Measurements from ENCODE around the gene BICC1.

BICC1 gene

DNA sequence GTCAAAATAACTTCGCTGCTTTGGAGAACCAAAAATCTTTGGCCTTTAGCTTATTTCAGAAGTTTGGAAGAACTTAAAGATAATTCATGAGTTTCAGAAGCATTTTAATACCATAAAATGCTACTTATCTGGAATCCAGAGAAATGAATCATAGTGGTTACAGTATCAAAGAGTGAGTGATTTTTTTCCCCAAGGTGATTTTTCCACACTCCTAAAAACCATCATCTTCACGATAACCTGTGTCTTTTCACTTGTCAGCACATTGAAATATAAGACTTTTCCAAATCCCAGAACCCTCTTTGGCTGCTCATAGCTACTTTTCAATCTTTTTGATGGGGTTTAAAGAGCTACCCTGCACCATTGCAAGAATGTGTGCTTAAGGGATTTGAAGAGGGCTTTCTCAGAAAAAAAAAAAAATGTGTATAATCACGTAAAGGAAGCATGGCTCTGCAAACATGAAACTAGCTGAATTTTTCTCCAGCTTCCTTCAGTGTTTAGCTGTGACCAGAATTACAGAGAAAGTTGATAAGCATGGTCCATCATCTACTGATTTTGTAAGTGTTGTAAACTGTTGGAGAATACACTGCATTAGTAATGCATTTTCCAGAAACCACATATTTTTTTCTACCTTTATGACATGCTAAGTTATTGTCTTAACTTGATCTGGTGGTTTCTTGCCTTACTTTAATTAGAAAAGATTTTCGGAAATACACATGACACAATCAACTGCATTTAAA, 134.9 kb downstream of the BICC1 start:
- DNase-seq (ENCODE audit: low read depth in 3 of 3), result no peak

DNA sequence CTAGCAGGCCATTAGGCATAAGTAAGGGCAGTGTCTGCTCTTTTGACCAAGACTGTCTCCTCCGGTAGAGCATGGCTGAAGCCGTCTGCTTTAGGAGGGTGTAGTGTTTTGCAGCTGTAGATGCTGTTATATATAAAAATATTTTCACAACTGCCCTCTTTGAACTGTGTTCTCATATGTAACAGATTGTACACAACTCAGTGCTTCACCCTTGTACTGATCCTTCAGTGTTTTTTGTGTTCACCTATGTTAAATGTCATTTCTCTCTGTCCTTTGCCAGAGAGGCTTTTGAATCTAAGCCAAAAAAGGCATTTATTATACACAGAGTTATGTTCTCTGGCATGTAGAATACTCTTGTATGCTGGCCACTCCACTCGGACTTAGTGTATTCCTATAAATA, 135.5 kb downstream of the BICC1 start:
- no peak for DNase-seq (ENCODE audit: low read depth in 3 of 3)

DNA sequence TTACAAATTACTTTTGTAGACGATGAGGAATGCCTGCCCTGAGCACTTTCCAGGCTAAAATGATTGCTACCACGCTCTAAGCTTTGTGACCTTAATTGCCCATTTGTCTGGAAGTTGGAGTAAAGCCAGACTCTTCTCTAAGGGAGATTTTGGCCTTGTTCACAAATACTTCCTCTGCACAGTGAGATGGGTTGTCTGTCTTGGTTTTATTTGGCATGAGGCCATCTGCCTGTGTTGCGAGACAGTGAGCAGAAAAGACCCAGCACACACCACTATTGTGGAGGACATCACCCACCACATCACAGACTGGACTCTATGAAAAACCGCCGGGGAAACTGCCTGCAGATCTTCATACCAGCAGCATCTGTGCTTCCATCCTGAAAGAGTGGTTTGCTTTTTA, 138.4 kb downstream of the BICC1 start:
- DNase-seq (ENCODE audit: low read depth in 3 of 3), result no peak

DNA sequence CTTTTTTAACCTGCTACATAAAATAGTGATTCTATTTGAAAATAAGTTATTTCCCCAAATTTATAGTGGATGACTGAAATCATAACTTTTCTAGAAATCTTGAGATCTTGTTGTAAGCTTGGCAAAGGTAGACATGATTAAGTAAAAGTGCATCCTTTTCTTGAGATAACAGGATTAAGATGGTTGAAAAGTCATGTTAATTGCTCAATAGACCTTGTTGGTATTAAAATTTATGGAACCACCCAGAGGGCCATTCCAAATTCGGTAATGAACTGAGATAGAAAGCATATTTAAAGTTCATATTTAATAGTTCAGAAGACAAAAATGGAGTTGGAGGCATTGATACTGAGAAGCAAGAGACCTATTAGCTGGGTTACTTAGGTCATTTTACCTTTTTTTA, 139.1 kb downstream of the BICC1 start:
- DNase-seq (ENCODE audit: low read depth in 3 of 3), result no peak

DNA sequence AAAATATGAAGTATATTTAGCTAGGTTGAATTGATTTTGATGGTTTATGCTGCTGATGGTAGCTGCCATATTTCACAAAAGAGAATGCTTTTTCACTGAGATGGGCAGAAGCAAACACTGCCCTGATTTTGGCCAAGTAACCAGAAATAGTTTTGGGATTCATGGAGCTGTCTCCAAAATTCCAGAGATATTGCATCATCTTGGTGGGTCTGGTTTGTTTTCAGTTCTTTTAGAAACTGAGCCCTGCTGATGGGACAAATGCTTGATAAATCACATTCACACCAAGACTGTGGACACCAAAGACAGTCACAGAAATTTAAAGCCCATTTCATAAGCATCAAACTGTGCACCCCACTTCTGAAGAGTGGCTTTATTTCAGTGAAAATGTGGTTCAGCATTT, 140.5 kb downstream of the BICC1 start:
- DNase-seq (ENCODE audit: low read depth in 3 of 3), result no peak

DNA sequence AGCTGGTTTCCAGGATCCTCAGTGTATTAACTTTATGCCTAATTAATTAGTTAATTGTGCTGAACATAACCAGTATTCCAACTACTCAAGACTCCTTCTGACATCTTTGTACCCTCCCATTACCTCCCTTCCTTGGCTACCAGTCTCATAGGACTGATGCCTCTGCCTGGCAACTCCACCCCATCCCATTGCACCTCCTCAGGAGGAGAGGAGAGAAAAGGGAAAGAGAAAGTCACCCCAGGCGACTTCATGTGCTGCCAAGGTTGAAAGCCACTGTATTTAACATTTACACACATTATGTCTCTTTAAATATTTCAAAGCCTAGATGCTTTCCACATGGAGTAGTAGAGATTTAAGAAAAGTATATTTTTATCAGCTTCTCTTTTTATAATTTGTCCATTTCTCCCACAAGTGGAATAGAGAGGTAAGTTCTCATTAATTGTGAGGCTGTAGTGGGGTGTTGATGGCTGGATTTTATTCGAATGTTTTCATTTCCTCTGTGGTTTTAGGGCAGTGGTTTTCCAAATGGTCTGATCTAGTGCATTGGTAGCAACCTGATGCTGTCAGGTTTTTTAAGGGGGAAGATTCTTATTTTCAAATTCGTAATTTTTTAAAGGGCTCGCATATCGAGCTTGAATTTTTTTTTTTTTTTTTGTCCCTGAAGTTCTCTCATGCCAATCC, 148.0 kb downstream of the BICC1 start:
- DNase-seq (ENCODE audit: low read depth in 3 of 3), result no peak

GRCh38 chr10:58661336-58661735, 148.7 kb downstream of the BICC1 start:
- no peak for DNase-seq (ENCODE audit: low read depth in 3 of 3)

- DNase-seq (ENCODE audit: low read depth in 3 of 3), result no peak
These were observed 149.2 kb downstream of the BICC1 start for GRCh38 chr10:58661902-58662301.

DNA sequence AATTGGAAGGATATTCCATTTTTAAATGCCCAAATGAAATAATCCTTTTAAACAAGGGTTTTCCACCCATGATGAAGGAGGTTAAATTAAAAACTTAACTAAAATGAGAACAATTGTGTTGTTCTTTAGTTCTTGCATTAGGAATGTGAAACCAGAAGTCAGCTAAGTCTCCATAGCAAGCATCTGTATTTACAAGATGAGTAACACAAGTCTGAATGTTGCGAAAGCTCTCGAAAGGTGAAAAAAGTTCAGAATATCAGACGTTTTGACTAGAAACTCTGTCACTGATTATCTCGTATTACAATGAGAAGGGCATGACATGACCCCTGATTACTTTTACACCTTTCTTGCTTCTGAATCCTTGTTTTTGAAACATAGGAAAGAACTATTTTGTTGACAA, 149.6 kb downstream of the BICC1 start:
- no peak for DNase-seq (ENCODE audit: low read depth in 3 of 3)

DNA sequence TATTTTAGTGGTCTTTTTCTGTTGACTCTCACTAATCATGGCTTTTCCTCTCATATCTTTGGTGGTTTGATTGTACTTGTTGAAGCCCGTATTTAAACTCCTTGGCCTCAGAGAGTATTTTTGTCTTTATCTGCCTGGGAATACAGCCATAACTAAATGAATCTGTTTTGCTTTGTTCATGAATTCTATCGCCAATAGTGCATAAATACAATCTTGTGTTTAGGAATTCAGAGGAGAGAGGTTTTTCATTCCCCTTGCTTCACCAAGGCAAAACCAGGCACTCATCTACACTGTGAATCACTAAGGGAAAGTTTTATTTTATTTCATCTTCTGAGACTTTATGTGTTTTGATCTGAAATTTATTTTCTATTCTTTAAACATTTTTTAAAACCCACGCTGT, 152.7 kb downstream of the BICC1 start:
- DNase-seq (ENCODE audit: low read depth in 3 of 3), result no peak

- DNase-seq (ENCODE audit: low read depth in 3 of 3), result no peak
These were observed 153.4 kb downstream of the BICC1 start for GRCh38 chr10:58666024-58666423.

GRCh38 chr10:58667658-58668310, 155.1 kb downstream of the BICC1 start:
- no peak for DNase-seq (ENCODE audit: low read depth in 3 of 3)

DNA sequence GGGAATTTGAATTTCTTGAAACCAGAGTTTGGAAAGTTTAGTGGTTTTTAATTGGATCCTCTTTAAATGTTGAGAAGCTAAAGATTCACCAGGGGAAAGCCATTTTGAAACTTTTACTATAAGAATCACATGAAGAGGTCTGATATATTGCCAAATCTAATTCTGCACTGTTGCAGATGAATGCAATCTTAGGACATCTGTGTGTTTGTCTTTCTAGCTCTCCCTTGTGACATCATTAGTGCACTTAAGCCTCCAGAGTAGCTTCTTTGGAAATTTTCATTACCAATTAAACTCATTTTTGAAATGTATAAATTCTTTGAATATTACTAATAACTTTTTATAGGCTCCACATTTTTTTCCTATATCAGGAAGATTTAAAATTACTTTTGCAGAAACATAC, 160.2 kb downstream of the BICC1 start:
- DNase-seq (ENCODE audit: low read depth in 3 of 3), result no peak

DNA sequence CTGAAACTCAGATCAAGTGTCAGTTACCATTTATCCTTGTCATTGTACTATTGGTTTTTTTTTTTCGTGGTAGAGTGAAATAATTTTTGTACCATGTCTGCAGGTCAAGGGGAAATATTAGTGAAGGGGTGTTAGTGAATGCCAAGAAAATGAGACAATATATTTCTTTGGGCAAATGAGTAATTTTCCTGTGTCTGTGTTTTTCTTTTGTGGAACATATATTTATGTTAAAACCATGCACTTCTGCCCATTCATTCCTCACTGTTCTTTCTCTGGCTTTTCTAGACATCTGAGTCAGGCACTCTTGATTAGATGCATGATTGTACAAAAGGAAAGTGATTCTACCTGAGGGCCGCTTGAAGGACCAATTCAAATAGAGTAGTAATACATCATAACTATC, 161.6 kb downstream of the BICC1 start:
- no peak for DNase-seq (ENCODE audit: low read depth in 3 of 3)

- no peak for DNase-seq (ENCODE audit: low read depth in 3 of 3)
These were observed 162.6 kb downstream of the BICC1 start for GRCh38 chr10:58675321-58675720.

DNA sequence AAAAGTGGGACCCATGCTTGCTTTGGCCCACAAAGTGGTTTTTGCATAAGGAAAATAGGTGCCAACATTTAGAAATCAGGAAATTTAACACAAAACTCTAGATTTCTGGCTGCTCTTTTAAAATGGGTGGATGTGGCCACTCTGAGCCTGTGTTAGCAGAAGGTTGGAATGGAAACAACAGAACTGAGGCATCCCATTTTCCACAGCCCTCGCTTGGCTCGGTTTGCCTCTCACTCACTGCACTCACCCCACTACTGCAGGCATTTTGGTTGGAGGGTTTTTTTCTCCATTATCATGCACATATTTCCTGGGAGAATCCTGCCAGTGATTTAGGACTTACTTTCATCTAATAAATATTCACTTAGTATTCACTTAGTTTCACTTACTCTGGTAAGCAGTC, 178.9 kb downstream of the BICC1 start:
- DNase-seq (ENCODE audit: low read depth in 3 of 3), result no peak

GRCh38 chr10:58693919-58694318, 181.2 kb downstream of the BICC1 start:
- DNase-seq (ENCODE audit: low read depth in 3 of 3), result no peak

DNA sequence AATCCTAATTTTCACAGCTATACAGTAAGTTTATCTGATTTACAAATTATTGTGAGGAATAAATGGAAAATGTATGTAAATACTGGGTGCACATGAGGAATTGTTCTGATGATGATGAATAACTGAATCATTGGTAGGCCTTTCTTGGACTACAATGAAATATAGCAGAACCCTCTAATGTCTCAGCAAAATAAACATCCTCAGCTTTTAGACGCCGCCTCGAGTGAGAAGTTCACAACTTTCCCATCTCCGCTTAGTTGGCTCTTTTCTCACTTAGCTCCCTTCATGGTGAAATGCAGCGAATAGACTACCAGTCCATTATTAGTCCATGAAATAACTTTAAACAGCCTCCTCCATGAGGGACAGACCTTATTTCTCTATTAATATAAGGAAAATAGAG, 182.3 kb downstream of the BICC1 start:
- DNase-seq (ENCODE audit: low read depth in 3 of 3), result no peak

DNA sequence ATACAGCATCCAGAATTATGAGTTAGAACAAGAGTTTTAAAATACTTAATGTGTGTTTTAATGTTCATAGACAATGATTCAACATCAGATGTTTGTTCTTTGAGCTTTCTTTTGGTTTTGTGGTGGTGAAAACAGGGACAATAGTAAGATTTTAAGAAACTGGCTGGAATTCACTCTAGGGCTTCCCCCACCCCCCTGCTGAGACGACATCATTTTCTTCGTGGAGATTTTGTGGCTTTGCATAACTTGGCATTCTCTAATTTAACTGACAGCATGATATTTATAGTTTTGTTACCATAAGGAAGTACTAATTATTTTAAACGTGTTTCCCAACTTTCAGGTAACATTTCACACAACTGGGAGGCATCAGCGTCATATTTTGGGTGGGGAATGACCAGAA, 184.1 kb downstream of the BICC1 start:
- no peak for DNase-seq (ENCODE audit: low read depth in 3 of 3)

DNA sequence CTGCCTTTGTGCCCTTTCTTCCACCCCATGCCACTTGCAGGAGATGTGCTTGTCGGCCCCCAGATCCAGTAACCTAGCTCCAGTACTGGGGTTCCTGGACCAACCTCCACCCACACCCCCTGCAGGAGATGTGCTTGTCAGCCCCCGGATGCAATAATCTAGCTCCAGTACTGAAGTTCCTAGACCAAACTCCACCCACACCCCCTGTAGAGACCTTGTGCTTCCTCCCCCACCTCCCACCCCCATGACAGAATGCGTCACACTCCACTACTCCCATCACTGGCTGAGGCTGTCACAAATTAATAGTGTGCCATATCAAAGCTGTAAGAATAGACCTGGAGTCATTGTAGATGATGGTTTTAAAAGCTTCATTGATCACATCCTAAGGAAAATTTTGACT, 185.0 kb downstream of the BICC1 start:
- DNase-seq (ENCODE audit: low read depth in 3 of 3), result no peak

DNA sequence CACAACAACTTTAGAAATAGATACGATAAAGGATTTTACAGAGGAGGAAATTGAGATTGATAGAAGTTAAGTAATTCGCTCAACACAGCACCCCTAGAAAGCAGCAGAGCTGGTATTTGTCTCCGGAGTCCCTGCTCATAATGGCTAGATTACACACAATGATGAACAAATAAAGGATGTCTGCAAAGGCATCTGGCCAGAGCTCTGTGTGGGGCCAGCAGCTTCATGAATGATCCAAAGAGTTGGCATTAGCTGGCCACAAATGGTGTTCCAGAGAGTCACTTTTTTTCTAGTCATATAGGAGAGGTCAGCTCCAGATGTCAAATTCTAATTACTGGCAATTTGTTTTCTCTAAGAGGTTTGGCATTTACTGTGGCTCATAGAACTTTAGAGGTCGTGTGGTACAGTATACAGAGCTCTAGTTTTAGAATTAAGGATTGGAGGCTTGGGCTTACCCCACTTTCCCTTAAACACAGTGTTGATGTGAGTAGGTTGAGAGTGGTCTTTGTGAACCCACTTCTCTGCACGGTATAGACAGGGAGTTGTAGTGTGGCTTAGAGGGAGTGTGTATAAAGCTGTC, 186.2 kb downstream of the BICC1 start:
- no peak for DNase-seq (ENCODE audit: low read depth in 3 of 3)

GRCh38 chr10:58700591-58700990, 187.9 kb downstream of the BICC1 start:
- no peak for DNase-seq (ENCODE audit: low read depth in 3 of 3)

Measured in stimulated activated CD4-positive, alpha-beta T cell treated with anti-CD3 and anti-CD28 coated beads, TNF-alpha, amount 100 ng/mL, for 4 hours (primary cell).